Activated CD4-positive, alpha-beta T cell treated with anti-CD3 and anti-CD28 coated beads for 48 hours (primary cell): ENCODE measurements around the gene TCF3.

Experiments
- DNase-seq: peaks from one replicate; pipeline ENCODE4 v3.0.0-alpha.2; 2020

The TCF3 gene

GRCh38 chr19:1629256-1629808 lies 23.1 kb downstream of the TCF3 start:
- DNase-seq: no peak

DNA sequence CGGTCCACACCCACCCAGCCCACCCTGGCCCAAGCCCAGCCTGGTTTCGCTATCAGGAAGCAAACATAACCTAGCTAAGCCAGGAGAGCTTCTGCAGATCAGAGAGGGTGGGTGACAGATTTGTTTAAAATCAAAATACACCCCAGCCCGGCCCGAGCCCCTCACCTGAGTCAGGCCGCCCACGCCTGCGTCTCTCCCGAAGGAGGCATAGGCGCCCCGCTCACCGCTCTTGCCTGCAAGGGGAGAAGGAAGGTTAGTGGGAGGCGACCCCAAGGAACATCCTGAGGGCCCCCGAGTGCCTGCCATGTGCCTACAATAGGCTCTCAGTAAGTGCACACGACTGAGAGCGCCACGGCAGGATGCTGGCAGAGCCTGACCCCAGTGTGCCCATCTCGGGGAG lies 25.2 kb downstream of the TCF3 start:
- no peak for DNase-seq

GRCh38 chr19:1626417-1627010 lies 25.9 kb downstream of the TCF3 start:
- DNase-seq: no peak

DNA sequence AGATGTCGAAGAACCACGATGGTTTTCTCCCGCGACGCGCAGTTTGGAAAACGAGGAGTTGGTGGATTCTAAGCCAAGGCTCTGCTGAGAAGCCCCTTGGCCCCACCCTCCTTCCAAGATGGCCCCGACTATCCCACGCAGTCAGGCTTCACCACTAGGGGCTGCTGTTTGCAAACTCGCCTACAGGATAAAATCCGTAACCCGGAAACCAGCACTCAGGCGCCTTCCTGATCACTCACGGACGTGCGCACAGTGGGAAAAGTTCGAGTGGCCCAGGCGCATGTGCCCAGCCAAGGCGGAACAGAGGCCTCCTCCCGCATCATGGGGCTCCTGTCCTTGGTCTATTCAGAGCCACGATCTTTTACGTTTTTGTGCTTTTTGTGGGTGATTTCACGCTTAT lies 28.0 kb downstream of the TCF3 start:
- DNase-seq: peak; percentile 69

- DNase-seq: no peak
Measured at GRCh38 chr19:1622541-1622940, 29.9 kb downstream of the TCF3 start.

GRCh38 chr19:1622007-1622406 lies 30.4 kb downstream of the TCF3 start:
- DNase-seq: no peak

DNA sequence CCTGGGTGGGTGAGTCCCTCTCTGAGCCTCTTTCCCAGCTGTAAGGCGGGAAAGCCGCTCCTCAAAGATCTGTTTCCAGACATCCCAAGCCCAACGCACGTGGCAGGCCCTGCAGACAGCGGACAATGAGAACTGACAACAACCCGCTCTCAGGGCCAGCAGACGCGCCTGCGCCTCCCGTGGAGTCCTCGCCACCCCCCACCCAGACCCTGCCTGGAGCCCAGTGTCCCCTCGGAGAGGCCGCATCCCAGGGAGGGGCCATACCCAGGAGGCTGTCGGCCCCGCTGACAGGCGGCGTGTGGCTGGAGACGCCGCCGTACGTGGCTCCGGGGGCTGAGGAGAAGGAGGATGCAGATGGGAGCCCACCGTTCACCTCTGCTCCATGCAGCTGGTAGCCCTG lies 30.8 kb downstream of the TCF3 start:
- no peak for DNase-seq

DNA sequence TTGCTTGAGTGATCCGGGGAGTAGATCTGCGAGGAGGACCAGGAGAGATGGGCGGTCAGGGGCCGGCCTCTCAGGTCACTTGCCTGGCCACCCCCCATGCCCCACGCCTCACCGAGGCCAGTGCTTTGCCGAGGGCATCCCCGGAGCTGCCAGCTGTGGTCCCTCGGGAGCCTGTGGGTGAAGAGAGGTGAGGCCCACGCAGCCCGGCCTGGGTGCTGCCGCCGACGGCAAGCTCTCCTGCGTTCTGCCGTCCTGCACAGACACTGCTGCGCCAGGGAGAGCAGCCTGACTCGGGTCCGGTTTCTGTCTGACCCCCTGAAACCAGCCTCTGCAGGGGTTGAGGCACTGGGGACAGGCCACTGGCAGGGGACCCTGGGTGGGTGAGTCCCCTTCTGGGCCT lies 31.4 kb downstream of the TCF3 start:
- no peak for DNase-seq

DNA sequence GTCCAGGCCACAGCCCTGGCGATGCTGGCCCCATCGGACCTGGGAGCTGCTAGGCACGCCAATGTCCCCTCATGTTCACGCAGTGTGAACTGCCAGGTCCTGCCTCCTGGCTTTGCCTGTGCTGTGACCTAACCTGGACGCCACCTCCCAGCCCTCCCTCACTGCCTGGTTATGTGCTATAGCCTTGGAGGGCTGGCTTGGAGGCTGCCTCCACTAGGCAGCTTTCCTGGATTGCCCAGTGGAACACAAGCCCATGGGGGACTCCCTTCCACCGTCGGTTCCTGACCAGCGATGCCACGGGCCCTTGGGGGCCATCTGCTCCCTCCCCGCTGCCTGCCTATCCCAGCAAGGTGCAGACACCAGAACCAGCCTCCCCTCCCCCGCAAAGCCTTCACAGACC lies 31.9 kb downstream of the TCF3 start:
- no peak for DNase-seq

- DNase-seq: no peak
Measured at GRCh38 chr19:1619703-1620102, 32.7 kb downstream of the TCF3 start.

DNA sequence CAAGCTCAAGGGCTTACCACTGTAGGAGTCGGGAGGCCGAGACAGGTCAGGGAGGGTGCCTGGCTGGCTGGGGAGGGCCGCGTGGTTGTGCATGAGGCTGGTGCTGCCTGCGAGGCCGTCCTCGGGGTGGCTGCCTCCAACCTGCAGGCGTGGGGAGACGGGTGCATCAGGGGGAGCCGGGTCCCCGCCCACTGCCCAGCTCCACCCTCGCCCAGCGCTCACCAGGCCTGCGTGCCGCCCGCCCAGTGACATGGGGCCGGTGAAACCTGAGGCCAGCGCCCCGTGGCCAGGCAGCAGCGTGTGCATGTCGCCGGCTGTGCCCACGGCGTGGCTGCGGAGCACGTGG lies 33.3 kb downstream of the TCF3 start:
- DNase-seq: no peak

DNA sequence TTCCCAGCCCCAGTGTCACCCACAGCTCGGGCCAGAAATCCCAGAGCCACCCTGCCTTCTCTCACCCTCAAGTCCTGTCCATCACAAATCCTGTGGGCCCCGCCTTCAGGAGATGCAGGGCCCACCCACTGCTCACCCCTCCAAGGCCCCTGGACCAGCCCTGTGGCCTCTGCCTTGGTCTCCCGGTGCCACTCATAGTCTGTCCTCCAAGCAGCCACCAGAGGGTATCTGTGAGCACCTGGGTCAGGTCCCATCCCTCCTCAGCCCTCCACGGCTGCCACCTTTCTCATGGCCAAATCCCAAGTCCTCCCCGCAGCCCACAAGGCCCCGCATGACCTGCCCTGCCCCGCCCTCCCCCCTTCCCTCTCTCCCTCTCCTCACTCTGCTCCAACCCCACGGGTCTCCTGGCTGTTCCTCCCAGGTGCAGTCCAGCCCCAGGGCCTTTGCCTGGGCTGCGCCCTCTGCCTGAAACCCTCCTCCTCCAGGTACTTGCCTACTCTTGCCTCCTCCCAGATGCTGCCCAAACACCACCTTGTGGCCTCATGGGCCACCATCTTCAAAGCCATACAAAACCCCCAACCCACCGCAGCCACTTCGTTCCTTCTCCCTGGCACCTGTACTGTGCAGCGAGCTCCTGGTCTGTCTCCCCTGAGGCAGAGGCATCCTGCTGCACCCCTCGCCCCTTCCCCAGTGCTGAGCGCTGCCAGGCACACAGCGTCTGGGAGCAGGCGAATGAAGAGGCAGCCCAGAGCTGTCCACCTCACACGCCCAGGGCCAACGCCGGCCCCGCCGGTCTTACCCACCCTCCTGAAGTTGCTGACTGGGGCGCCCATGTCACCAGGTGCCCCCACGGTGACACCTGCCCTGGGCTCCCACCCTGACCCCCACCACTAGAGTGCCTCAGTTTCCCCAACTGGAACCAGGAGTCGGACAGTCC lies 34.0 kb downstream of the TCF3 start:
- DNase-seq: peak; percentile 47

DNA sequence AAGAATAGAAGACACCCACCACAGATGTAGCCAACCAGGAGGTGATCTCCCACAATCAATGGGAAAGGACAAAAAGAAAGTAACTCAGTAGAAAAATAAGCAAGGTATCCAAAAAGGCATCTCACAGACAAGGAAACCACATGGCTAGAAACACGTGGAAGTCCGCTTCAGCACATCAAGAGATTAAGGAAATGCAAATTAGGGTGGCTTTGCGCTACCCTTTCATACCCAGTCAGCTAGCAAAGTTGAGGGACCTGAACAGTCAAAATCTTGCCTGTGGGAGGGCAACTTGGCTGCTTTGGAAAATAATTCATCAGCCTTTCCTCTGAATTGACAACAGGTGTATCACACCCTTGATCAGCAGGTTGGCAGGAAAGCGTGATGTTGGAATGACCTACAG lies 35.5 kb downstream of the TCF3 start:
- peak; percentile 43 for DNase-seq

DNA sequence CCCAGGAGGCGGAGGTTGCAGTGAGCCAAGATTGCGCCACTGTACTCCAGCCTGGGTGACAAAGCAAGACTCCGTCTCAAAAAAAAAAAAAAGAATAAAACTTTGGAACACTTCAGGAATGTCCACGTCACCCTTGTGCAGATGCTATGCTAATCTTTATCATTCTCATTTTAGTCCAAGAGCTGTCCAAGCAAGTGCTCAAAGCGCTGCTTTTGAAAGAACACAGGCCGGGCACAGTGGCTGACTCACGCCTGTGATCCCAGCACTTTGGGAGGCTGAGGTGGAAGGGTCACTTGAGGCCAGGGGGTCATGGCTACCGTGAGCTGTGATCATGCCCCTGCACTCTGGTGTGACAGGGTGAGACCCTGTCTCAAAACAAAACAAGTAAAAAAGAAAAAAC lies 36.0 kb downstream of the TCF3 start:
- no peak for DNase-seq

GRCh38 chr19:1615156-1615765 lies 37.2 kb downstream of the TCF3 start:
- DNase-seq: no peak

DNA sequence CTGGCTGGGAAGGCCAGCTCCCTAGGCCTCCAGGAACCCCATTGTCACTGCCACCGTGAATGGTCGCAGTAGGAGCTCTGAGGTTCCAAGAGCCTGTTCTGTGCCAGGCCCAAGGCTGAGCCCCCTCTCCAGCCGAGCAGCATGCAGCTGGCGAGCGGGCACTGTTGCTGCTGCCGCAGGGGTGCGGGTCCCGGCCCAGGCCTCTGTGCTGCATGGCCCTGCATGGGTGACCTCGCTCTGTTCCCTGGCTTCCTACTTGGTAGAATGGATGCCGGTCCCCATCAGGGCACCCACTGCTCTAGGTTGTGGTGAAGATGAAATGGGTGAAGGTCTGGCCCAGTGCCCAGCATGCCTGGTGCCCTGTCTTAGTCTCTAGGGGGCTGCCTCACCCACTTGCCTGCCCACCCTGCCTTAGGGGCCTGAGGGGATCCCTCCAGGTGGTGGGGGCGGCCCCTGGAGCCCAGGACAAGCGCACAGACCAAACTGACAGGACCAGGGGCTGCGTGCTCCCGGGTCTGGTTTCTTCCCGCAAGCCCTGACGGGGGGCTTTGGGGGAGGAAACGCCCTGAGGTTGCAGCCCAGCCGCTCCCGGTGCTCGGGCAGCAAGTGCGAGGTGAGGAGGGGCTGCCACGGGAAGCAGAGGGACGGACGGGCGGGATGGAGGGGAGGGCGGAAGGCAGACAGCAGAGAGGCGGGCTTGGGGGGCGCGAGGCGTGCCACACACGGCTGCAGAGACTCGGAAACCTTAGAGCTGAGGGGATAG lies 38.4 kb downstream of the TCF3 start:
- no peak for DNase-seq

- no peak for DNase-seq
Measured at GRCh38 chr19:1613146-1613545, 39.3 kb downstream of the TCF3 start.

- DNase-seq: no peak
Measured at GRCh38 chr19:1612114-1613086, 40.0 kb downstream of the TCF3 start.

DNA sequence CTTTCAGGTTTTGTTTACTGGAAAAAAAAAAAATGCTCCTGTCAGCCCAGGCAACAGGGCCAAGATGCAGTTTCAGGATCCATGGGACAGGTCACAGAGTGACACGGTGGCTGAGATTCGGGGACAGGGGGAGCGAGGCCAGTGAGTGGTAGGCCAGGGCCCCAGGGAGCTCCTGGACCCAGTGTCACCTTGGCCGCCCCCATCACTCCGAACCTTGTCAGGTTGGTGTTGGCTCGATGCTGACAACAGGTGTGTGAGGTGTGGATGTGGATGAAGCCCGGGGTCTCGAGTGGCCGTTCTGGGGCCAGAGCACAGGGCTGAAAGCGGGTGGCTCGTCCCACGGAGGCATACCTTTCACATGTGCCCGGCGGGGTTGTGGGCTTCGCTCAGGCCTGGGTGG lies 41.1 kb downstream of the TCF3 start:
- no peak for DNase-seq

DNA sequence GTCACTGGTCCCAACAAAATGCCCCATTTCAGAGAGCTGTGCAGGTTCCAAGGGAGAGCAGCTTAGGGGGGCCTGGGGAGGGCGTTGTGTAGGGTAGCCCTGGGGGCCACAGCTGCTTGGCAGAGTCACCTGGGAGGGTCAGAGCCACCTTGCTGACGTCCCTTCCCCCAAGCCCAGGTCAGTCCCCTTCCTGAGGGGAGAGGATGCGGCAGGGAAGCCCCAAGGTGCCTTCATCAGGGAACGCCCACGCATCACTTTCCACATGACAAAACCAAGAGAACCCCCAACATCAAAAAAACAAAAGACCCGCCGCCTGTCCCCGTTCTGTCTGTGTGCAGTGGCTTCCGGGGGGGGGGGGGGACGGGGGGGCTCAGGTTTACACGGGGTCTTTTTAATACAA lies 41.8 kb downstream of the TCF3 start:
- no peak for DNase-seq

DNA sequence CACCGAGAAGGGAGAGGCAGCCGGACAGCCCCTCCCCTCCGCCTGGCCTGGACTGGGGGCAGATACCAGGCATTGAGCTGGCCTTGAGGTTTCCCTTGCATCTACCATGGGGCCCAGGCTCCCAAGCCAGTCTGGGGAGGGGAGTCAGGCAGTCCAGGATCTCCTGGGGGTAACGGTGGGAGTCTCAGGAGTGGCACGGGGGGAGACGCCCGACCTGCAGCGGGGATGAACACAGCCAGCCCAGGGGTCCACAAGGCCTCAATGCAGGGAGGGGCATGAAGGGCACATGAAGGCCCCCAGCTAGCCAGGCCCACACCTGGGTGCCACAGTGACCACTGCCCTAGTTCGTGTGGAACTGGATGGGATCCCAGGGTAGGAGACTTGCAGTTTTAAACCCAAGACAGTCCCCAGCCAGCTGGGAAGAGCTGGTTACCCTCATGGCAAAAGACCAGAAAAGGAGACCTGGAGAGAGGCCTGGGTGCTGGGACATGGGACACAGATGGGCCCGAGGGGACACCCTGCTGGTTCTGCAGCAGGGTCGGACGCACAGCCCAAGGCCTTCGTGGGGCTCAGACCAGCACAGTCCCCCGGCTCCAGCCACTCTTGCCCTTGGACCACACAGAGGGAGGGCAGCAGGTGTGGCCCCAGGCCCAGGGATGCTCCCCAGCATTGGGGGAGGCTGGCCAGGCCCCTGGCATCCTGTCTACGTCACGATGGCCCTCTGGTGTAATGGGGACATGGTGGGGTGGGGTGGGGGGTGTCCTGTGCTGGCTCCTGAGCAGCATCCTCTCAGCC lies 42.5 kb downstream of the TCF3 start:
- no peak for DNase-seq
